Chondrocyte (in vitro differentiated cells): ENCODE measurements around the gene PRPF31. TPM values are rescaled to one million over a fixed set of nuclear protein-coding genes. Genes with fewer than 3 reads are reported as not detected.

ENCODE experiments used
- DNase-seq: peaks from one replicate; pipeline ENCODE4 v3.0.0; 2021; ENCODE audit warnings: mixed read lengths, low spot score
- H3K27ac Mint-ChIP-seq: one replicate; pipeline ENCODE4 v1.8.0; 2021; ENCODE audit warnings: mild to moderate bottlenecking, moderate library complexity, mixed read lengths; ENCODE audit not compliant: unreplicated experiment
- H3K27me3 Mint-ChIP-seq: 2 replicates; pipeline ENCODE4 v1.8.0; 2021; ENCODE audit warnings: low read depth, mixed read lengths
- H3K36me3 Mint-ChIP-seq: 2 replicates; pipeline ENCODE4 v1.8.0; 2021; ENCODE audit warnings: low read depth, mixed read lengths
- H3K4me1 Mint-ChIP-seq: 2 replicates; pipeline ENCODE4 v1.8.0; 2021; ENCODE audit warnings: low read depth, mild to moderate bottlenecking, mixed read lengths
- H3K4me3 Mint-ChIP-seq: one replicate; pipeline ENCODE4 v1.8.0; 2021; ENCODE audit warnings: mild to moderate bottlenecking, moderate library complexity, mixed read lengths; ENCODE audit not compliant: unreplicated experiment
- H3K9me3 Mint-ChIP-seq: 2 replicates; pipeline ENCODE4 v1.8.0; 2021; ENCODE audit warnings: low read depth, mixed read lengths
- CTCF ChIP-seq: fragments of 200-600 bp; sonication (generic); IDR thresholded peaks from 2 replicates; pipeline ENCODE4 v1.5.0; 2021; ENCODE audit warnings: antibody characterized with exemption, mild to moderate bottlenecking, moderate library complexity
- total RNA-seq: library from RNA; stranded (reverse); gene quantifications from 3 replicates; pipeline ENCODE4 v1.2.1, GENCODE V29; 2021

The PRPF31 gene
- total RNA-seq, 1 donor from 2014 or later, result 45.8 TPM

GRCh38 chr19:54137699-54138488 is 22.3 kb downstream of the PRPF31 start, which contains the start of gene CNOT3:
TSS of gene CNOT3 (plus strand) at chr19:54137762. CDS start at chr19:54142979, 5,217 bp downstream.
- Mint-ChIP-seq H3K27me3 (peaks cover 4% of the 10 kb centered on the region), H3K36me3 (peaks cover under 1% of the 10 kb centered on the region), H3K4me3 (peak within 1 kb of the TSS; percentile 81), H3K27ac (peak within 1 kb of the TSS; percentile 93), H3K9me3 (no peaks in the 10 kb centered on the region), H3K4me1 (peaks cover 51% of the 10 kb centered on the region)
- TF ChIP-seq CTCF, result peak; percentile 63
- DNase-seq, result no peak

GRCh38 chr19:54138489-54139256 is 23.1 kb downstream of the PRPF31 start:
- Mint-ChIP-seq H3K4me3 (peak overlapping the region; percentile 81), H3K9me3 (no peaks in the 10 kb centered on the region), H3K27me3 (peaks cover 4% of the 10 kb centered on the region), H3K27ac (peak overlapping the region; percentile 92), H3K36me3 (peaks cover 7% of the 10 kb centered on the region), H3K4me1 (peaks cover 51% of the 10 kb centered on the region)
- no peak for TF ChIP-seq CTCF
- DNase-seq, result no peak

GRCh38 chr19:54141356-54141755 is 25.8 kb downstream of the PRPF31 start:
- TF ChIP-seq CTCF, result no peak
- DNase-seq, result no peak

GRCh38 chr19:54142166-54142780 is 26.7 kb downstream of the PRPF31 start:
- TF ChIP-seq CTCF, result no peak
- Mint-ChIP-seq H3K4me3 (no peak overlapping the region), H3K36me3 (peaks cover 29% of the 10 kb centered on the region), H3K27ac (peak overlapping the region; percentile 73), H3K27me3 (no peaks in the 10 kb centered on the region), H3K9me3 (no peaks in the 10 kb centered on the region), H3K4me1 (peaks cover 39% of the 10 kb centered on the region)
- no peak for DNase-seq

More at GRCh38 chr19:54141356-54141755, 25.8 kb downstream of the PRPF31 start:
- Mint-ChIP-seq H3K27me3 (no peaks in the 10 kb centered on the region), H3K9me3 (no peaks in the 10 kb centered on the region), H3K4me3 (no peak overlapping the region), H3K4me1 (peaks cover 44% of the 10 kb centered on the region), H3K27ac (no peak overlapping the region), H3K36me3 (peaks cover 22% of the 10 kb centered on the region)
